Endothelial cell of umbilical vein (primary cell): Measurements from ENCODE around the gene KBTBD13. TPM values are rescaled to one million over a fixed set of nuclear protein-coding genes. Genes with fewer than 3 reads are reported as not detected.

ENCODE experiments used
- BruUV-seq: library from RNA; stranded (reverse); fragments of 400-500 nt; replicated peaks from 2 replicates; lab custom pipeline; 2021; lab: Mats Ljungman, UMichigan
- CTCF ChIA-PET: fragments of 300-600, 350-600 bp; sonication (Branson Sonifier 250); formaldehyde crosslinking; loops from one replicate; lab custom pipeline; 2021; ENCODE audit warnings: antibody characterized with exemption, inconsistent platforms; lab: Charles Lee
- POLR2A ChIA-PET: fragments of 300-600, 350-600 bp; sonication (Branson Sonifier 250); formaldehyde crosslinking; loops from one replicate; lab custom pipeline; 2021; ENCODE audit warnings: antibody characterized with exemption, inconsistent platforms; lab: Charles Lee
- DNase-seq: peaks from one replicate; pipeline ENCODE4 v3.0.0-alpha.2; 2011; ENCODE audit warnings: low read depth, low spot score
- FAIRE-seq: peaks from 2 replicates; lab custom pipeline; 2011; peaks lifted over from hg19 to GRCh38; lab: Jason Lieb, UNC
- H2AFZ ChIP-seq: 2 replicates; pipeline ENCODE4 v1.6.0; 2012; ENCODE audit warnings: low read depth, low read length, control low read depth, inconsistent platforms
- H3K27ac ChIP-seq: 2 replicates; pipeline ENCODE4 v1.5.1; 2011; ENCODE audit warnings: low read depth, mild to moderate bottlenecking, control low read depth, low read length, moderate library complexity; ENCODE audit not compliant: insufficient read depth
- H3K27me3 ChIP-seq, 2 experiments: 2 replicates each; pipeline versions ENCODE4 v1.6.0 to v1.6.1; 2011; ENCODE audit warnings: low read length in 2 of 2, mixed read lengths in 1 of 2; ENCODE audit not compliant: control insufficient read depth in 2 of 2, insufficient read depth in 2 of 2
- H3K36me3 ChIP-seq, 2 experiments: 2 replicates in 1 of 2; 3 replicates in 1 of 2; pipeline ENCODE4 v1.5.1; 2011; ENCODE audit warnings: low read length in 2 of 2, mild to moderate bottlenecking in 1 of 2, moderate library complexity in 1 of 2; ENCODE audit not compliant: control insufficient read depth in 2 of 2, insufficient read depth in 2 of 2; ENCODE audit errors: extremely low read depth in 1 of 2
- H3K4me1 ChIP-seq: 3 replicates; pipeline ENCODE4 v1.5.1; 2011; ENCODE audit warnings: mild to moderate bottlenecking, low read length; ENCODE audit not compliant: control insufficient read depth, insufficient read depth; ENCODE audit errors: extremely low read depth
- H3K4me2 ChIP-seq: 2 replicates; pipeline ENCODE4 v1.6.1; 2011; ENCODE audit warnings: low read length, control low read depth, mixed read lengths; ENCODE audit not compliant: insufficient read depth
- H3K4me3 ChIP-seq, 3 experiments: fragments of 200-600 bp in 1 of 3; sonication (generic), shearing (Covaris generic) in 1 of 3; replicated peaks in 1 of 3; 2 replicates each; pipeline ENCODE4 v1.5.1; 2011 to 2016; ENCODE audit warnings: control low read depth in 3 of 3, low read length in 3 of 3, mild to moderate bottlenecking in 2 of 3, inconsistent platforms in 1 of 3, low read depth in 1 of 3, moderate library complexity in 1 of 3; ENCODE audit not compliant: insufficient read depth in 1 of 3
- H3K79me2 ChIP-seq: 2 replicates; pipeline ENCODE4 v1.6.0; 2012; ENCODE audit warnings: low read length, inconsistent platforms; ENCODE audit not compliant: control insufficient read depth, insufficient read depth
- H3K9ac ChIP-seq: replicated peaks from 2 replicates; pipeline ENCODE3; 2011; ENCODE audit warnings: low read length, control low read depth; ENCODE audit not compliant: insufficient read depth; ENCODE audit errors: extremely low read depth
- H3K9me1 ChIP-seq: replicated peaks from 3 replicates; pipeline ENCODE4 v1.6.0; 2011; ENCODE audit warnings: mild to moderate bottlenecking, low read length; ENCODE audit not compliant: control insufficient read depth, insufficient read depth; ENCODE audit errors: extremely low read depth
- H3K9me3 ChIP-seq: replicated peaks from 2 replicates; pipeline ENCODE4 v1.5.1; 2012; ENCODE audit warnings: low read length, inconsistent platforms; ENCODE audit not compliant: control insufficient read depth, insufficient read depth
- H4K20me1 ChIP-seq: replicated peaks from 2 replicates; pipeline ENCODE3; 2011; ENCODE audit warnings: mild to moderate bottlenecking, low read length; ENCODE audit not compliant: control insufficient read depth, insufficient read depth; ENCODE audit errors: extremely low read depth
- CTCF ChIP-seq, 2 donors: IDR thresholded peaks; 1 replicate in 1 of 2; 2 replicates in 1 of 2; pipeline ENCODE4 v1.5.1; 2011; ENCODE audit warnings: low read length in 2 of 2, mild to moderate bottlenecking in 2 of 2, moderate library complexity in 2 of 2, control low read depth in 1 of 2, inconsistent platforms in 1 of 2, low read depth in 1 of 2; ENCODE audit not compliant: insufficient read depth in 1 of 2; ENCODE audit errors: extremely low read depth in 1 of 2
- GATA2 ChIP-seq: IDR thresholded peaks from 2 replicates; pipeline ENCODE4 v1.7.0; 2011; ENCODE audit warnings: low read depth, mild to moderate bottlenecking, moderate library complexity, mixed read lengths, low read length; ENCODE audit not compliant: insufficient read length, insufficient read depth
- MYC ChIP-seq: IDR thresholded peaks from one replicate; pipeline ENCODE4 v1.6.1; 2011; ENCODE audit warnings: mild to moderate bottlenecking, low read depth, low read length
- dilution Hi-C: fragments of 300-500 bp; cut with MboI; formaldehyde crosslinking; loops from one replicate; pipeline ENCODE4 v1.15.0; 2019; ENCODE audit warnings: low sequenced_read_pairs; ENCODE audit not compliant: extremely low pct_ligation_motif_present
- intact Hi-C: fragments of 100-400 bp; cut with micrococcal nuclease; formaldehyde crosslinking; loops from one replicate; pipeline ENCODE4 v1.10.0; 2022
- polyA plus RNA-seq, 4 experiments: library from polyadenylated mRNA; depleted of rRNA in 3 of 4; stranded (reverse) in 3 of 4; unstranded in 1 of 4; fragments of >200 nt; gene quantifications; 2 replicates each; pipeline versions ENCODE4 v1.2.1 to v1.2.3, GENCODE V29; 2011 to 2012; ENCODE audit warnings: missing spikeins in 1 of 4
- total RNA-seq: library from RNA; stranded (reverse); gene quantifications from 2 replicates; pipeline ENCODE4 v1.2.3, GENCODE V29; 2021

Gene KBTBD13
- total and polyA plus RNA-seq, 2 donors (not counting 3 experiments of a cell fraction or from before 2014, with no cell fraction given), result not detected

GRCh38 chr15:65054333-65055200, 22.0 kb upstream of the KBTBD13 start:
- POLR2A ChIA-PET, result no interaction called here
- intact Hi-C loops, result loop anchor here (1.0 to 2.0 kb wide), 6 partner anchors 24 to 242 kb away; partner anchors contain the start of gene RNU5A-1

More at GRCh38 chr15:65054333-65055200, 22.0 kb upstream of the KBTBD13 start:
- Histone ChIP-seq H3K27ac (no peak overlapping the region), H3K4me3 (no peak overlapping the region), H3K79me2 (no peaks in the 10 kb centered on the region), H3K9me3 (no peaks in the 10 kb centered on the region), H3K36me3 (no peaks in the 10 kb centered on the region), H3K27me3 (no peaks in the 10 kb centered on the region), H3K4me1 (peaks cover 9% of the 10 kb centered on the region), H3K4me2 (no peak overlapping the region), H3K9ac (no peak overlapping the region), H2AFZ (no peak overlapping the region), H3K9me1 (no peaks in the 10 kb centered on the region), H4K20me1 (no peaks in the 10 kb centered on the region)
- DNase-seq (peak; percentile 61), FAIRE-seq (peak; percentile 83)
- CTCF ChIA-PET, result interaction anchor here (0.5 to 7.2 kb wide), 20 partner anchors 8 to 243 kb away, joined by 3 to 89 read pairs (median 4); partner anchors contain the start of genes KBTBD13 and RASL12
- BruUV-seq, result no TSS peak
- TF ChIP-seq MYC, result no peak
- peak; percentile 91 to 96 for TF ChIP-seq CTCF (IDR thresholded peaks at IDR 0.05; ENCODE audit: extremely low read depth in 1 of 2, insufficient read depth in 1 of 2, low read depth in 1 of 2, low read length in 2 of 2)
- TF ChIP-seq GATA2, result no peak
- dilution Hi-C loops, result no loop called here
